Testis (tissue), 2 donors: ENCODE data around the gene DLEC1.

Source experiments
- CTCF ChIP-seq, 3 experiments: fragments of 450-650 bp in 2 of 3; fragments of 200-600 bp in 1 of 3; sonication (generic) in 1 of 3; IDR thresholded peaks; one replicate each; pipeline ENCODE4 v1.5.1; 2016 to 2019; ENCODE audit warnings: antibody characterized with exemption in 3 of 3, mild to moderate bottlenecking in 2 of 3, moderate library complexity in 1 of 3
- POLR2A ChIP-seq: fragments of 450-650 bp; IDR thresholded peaks from one replicate; pipeline ENCODE4 v1.6.1; 2017; ENCODE audit warnings: antibody characterized with exemption, mild to moderate bottlenecking, moderate library complexity

- TF ChIP-seq CTCF (IDR thresholded peaks at IDR 0.05) (no peak), POLR2A (no peak)
These were observed 29.9 kb upstream of the DLEC1 start for GRCh38 chr3:38008971-38009580.
